NCI-H2227 (cell line): Measurements from ENCODE around the gene FBN2.
A peak's percentile ranks its signal among the peaks of the same experiment; 100 is the strongest.

Experiments
- DNase-seq: peaks from one replicate; lab custom pipeline; 2025; ENCODE audit not compliant: unreplicated experiment; lab: John Stamatoyannopoulos, UW

FBN2 gene

DNA sequence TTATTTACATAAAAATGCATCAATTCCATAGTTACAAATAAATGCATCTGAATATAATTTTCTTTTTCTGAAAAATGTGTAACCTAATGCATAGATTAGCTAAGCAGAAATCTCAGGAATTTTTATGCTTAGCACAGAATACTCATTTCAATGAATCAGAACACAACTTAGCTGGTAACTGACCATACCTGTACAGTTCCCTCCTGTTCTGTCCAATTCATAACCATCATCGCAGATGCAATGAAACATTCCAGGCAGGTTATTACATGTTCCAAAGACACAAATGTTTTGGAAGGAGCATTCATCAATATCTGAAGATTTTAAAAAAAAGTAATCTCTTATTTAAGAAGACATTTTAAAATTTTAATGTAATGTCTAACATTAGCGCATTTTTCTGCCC lies 219.4 kb downstream of the FBN2 start:
- no peak for DNase-seq

DNA sequence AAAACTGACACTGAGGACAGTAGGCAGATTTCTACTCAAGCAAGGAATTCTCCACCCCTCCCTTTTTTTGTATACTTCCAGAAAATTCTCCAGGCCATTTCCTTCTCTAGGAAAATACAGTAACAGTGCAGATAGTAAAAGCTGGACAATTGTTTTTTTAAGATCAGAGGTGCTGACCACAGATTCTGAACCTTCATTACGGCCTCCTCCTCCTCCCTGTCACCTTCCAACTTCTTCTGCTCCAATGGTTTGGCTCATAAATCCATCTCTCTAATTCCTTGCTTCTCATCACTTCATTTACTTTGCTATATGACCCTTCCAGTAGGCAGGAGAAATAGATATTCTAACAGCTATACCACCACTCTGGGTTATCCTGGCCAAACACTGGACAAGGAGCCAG lies 220.6 kb downstream of the FBN2 start:
- DNase-seq = no peak

DNA sequence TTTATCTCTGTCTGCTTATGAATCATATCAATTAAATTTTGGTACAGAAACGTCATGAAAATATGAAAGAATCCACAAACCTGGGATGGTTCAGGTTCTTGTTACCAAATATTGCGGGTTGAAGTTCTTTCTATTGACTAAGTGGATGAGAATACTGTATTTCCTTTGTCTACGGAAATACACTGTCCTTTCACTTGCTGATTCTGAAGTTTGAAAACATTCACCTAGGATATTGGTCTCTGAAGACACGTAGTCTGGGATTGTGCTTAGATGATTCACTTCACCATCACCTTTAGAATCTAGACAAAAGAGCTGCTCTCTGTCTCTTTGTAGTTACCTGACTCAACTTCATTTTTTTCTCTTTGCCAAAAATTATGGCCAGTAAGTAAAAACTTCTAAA lies 222.4 kb downstream of the FBN2 start:
- DNase-seq = no peak

DNA sequence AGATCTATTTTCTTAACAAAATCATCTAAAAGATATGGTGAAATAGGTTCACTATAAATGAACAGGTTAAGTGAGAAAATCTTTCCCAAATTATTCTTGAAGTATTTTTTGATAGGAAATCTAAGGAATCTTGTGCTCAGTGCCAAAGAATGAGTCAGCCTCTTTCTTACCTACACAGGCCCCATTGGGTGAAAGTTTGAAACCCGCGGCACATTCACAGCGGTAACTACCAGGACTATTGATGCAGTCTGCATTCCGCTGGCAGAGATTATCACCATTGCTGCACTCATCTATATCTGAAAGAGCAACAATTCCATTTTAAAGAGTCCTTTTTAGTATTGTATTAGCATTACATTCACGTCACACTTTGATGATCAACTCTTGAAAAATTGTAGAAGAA lies 232.7 kb downstream of the FBN2 start:
- DNase-seq = no peak

DNA sequence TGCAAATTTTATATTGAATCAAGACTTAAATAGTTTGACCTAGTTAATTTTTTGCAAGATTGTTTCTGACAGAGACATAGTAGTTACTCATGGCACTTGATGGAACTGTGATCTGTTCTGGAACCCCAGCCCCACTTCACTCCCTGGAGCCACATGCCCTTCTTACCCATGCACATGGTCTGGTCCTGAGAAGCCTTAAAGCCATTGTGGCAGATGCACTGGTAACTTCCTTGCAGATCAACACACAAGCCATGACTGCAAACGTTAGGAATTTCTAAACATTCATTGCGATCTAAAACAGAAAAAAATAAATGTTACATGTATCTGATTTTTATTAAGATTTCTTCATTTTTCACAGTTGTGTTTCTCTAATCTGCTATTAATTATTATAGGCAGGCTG lies 233.3 kb downstream of the FBN2 start:
- no peak for DNase-seq

DNA sequence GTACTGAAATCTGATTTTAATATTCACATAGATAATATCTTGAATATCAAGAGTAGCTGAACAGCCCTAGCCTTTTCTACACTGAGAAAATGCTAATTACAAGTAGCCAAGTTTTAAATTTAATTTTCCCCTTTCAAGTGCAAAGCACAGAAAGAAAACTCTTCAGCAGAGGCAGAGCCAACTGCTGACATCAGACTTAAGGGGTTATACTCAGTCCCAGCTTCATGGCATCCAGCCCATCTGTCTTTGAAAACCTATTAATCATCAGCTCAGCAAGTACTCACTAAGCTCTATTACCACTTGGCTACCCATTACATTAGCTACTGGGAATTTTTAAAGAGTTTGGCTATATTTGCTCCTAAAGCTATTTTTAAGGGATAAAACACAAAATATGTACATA lies 234.0 kb downstream of the FBN2 start:
- no peak for DNase-seq

DNA sequence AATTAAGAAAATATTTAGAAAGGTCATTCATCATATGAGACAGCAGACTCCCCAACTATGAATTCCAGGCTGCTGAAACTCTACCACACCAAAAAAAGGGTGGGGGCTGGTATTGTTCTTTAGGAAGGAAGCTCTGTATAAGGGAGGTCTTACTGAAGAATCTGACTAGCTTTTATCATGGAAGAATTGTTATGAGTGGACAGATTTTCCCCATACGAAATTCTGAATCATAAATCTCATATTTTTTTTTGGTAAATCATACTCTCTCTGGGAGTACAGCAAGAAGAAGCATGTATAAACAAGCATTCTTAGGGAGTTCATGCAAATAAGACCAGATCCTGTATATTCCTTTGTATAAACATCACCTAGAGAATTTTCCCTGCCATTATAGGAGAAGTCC lies 234.5 kb downstream of the FBN2 start:
- no peak for DNase-seq

DNA sequence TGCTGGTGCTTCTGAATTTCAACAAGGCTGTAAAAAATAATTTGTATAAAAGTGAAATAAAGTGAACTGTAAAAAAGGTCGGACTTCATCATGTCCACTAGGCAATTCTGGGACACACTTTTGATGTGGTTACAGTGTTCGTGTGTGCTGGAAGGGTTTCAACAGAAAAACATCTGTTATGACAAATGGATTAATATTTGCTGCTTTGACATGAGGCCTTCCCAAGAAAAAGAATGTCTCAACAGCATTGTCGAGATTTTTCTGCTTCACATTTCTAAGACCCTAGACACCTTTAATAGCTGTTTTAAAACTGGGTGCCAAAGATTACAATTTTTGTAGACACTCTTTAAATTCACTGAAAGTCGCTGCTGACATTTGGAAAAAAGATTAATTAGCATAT lies 237.9 kb downstream of the FBN2 start:
- DNase-seq = no peak

DNA sequence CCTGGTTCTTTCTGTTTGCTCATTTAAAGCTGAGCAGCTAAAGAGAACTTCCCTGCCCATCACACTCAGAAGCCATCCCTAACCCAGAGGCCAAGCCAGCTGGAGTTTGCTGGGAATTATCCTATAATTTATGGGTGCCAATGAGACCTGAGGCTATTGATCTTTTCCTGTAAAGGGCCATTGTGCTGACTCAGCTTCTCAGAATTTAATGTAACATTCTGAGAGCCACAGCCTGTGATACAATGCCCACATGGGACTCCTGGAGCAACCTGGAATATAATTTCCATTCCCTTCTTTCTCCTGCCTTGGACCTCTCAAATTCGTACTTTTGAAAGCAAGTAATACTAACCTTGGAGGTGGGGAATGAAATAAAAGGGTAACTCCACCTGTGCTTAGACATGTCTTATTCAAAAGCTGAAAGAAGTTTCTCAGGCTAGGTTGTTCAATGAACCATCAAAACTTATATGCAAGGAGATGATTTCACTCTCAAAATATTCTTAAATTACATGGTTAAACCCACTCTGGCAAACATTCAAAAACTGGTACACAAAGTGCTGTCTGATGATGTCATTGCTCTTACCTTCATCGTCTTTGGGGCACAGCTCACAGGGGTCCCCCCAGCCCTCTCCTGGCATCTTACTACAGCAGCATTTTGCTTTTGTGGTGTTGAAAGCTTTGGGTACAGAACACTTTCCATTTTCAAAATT lies 247.7 kb downstream of the FBN2 start:
- no peak for DNase-seq

DNA sequence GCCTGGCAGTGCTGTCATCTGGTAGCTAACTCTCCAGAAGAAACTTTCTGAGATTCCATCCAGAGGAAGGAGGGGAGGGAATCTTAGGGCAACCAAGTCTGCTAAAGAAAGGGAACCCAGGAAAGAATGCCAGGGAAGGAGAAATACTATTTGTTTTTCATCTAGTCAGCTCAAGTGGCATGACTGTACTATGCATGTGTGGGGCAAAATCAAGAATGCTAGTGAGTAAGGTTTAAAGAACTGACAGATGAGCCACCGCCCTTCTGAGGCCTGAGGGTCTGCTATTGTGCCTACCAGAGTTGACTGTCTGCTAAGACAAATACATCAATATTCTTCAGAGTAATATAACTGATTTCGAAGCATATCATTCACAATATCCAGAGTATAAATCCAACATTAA lies 250.3 kb downstream of the FBN2 start:
- DNase-seq = no peak

DNA sequence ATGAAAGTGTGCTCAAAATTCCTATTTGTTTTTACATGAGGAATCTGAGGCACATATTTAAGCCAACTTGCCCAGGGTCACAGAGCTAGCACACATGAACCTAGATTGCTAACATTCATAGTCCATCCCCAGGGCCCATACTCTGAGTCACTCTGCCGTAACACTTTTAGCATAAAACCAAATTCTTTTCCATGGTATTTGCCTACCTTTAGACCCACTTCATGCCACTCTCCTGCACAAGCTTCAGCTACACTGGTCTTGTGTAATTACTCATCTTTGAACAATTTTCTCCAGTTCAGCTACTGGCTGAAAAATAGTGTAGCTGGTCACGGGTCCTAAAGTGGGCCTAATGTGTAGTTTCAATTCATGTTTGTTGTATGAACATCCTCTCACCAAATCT lies 253.8 kb downstream of the FBN2 start:
- no peak for DNase-seq

DNA sequence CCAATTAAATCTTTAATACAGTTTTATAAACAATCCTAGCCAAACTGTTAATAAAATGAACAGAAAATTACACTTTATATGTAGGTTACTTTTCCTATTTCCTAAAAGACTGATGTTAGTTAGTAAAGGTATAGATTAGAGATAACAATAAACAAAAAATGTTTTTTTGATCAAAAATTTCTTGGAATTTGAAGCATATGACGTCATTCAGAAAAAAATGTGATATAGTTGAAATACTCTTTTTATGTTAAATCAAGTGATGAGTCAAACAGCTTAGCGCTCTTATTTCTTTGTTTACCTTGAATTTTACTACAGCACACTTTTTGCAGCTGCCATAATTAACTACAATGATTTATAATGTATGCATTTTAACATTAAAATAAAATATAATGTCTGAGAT lies 258.7 kb downstream of the FBN2 start:
- DNase-seq = no peak

DNA sequence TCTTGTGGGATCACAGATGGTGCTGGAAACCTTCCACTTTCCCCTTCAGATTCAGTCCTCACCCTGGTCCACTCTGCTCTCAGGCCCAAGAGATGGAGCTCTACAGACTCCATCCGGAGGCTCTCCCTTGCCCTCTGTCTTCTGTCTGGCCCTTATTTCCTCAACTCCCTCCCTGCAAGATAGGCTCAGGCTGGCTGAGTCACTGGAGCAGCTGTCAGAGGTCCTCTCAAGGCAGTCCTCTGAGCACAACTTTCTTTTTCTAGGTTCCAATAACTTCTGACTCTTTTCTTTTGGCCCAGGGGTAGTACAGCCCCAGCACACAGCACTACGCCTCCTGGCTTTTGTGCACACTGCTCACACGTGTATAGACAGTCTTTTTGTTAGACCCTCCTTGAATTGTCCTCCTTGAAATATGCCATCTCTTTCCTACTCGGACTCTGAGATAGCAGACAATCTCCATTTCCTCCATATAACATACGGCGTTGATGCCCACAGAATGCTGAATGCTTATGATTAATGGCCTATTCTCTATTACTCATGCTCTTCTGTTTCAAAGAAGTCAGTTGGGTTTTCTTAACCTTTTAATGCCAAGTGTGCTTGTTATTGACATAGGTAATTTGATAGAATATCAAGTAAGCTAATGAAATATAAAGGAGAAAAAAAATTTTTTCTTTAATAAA lies 261.4 kb downstream of the FBN2 start:
- no peak for DNase-seq

DNA sequence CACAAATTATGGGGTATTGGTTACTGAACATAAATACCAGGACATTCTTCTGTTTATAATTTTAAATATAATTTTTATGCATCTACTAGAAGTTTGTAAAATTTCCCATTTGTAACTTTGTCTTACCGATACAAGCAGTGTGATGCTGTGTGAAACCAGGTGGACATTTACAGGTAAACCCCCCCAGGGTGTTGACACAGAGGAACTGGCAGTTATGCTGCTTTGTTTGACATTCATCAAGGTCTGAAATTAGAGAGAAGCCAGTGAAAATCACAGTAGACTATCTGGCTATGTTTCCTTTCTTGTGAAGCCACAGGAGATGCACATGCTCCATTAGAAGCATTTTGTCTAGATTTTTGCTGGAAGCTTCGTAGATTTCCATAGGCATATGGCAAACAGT lies 263.6 kb downstream of the FBN2 start:
- DNase-seq = no peak

DNA sequence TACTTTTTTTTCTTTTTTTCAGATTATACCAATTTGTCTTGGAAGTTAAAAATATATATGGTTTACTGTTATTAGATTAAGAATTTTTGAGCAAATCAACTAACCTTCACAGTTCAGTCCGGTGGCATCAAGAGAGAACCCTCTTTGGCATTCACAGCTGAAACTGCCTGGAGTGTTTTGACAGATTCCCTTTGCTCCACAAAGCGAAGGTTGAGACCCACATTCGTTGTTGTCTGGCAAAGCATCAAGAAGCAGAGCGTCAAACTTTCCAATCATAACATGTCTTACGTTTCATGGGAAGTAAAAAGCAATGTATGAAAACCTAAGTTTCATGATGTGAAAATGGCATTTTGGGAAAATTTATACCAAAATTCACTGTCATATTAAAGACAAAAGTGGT lies 264.3 kb downstream of the FBN2 start:
- DNase-seq = no peak

DNA sequence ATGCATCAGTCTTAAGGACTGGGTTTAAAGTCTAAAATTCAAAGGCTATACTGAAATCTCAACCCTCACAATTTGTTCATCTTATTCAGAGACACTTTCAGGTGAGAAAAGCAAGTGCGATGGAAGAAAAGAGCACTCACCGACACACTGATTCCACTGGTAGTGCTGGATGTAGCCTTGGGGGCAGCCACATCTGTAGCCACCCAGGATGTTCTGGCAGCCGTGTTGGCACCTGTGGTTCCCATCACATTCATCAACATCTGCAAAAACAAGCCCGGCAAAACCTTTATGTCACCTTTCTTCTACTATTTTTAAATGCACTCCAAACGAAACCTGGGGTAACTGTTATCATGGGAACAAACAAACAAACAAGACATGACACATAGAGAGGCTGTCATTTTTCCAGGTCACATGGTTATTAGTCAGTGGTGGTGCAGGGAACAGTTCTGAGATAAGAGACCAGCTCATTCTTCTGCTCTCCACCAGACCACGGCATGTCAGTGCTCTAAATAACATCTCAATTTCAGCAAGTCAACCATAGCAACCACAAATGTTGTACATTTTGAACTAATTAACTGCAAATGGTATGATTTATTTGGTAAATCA lies 266.1 kb downstream of the FBN2 start:
- no peak for DNase-seq

DNA sequence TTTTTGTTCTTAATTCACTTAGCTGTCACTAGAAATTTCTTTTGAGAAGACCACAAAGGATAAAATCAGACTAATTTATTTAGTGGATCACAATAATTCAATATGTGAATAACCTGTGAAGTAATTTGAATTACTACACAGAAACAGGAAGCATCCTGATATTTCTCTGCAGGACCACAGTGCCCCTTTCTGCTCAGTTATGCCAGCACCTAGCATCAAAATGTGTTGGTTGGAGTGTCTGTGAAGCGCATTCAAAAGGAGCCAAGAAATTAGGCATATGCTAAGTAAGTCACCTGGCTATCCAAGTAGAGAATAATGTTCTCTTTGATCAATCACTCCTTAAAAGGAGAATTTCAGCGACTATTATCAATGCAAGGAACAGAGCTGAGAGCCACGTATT lies 267.0 kb downstream of the FBN2 start:
- no peak for DNase-seq

DNA sequence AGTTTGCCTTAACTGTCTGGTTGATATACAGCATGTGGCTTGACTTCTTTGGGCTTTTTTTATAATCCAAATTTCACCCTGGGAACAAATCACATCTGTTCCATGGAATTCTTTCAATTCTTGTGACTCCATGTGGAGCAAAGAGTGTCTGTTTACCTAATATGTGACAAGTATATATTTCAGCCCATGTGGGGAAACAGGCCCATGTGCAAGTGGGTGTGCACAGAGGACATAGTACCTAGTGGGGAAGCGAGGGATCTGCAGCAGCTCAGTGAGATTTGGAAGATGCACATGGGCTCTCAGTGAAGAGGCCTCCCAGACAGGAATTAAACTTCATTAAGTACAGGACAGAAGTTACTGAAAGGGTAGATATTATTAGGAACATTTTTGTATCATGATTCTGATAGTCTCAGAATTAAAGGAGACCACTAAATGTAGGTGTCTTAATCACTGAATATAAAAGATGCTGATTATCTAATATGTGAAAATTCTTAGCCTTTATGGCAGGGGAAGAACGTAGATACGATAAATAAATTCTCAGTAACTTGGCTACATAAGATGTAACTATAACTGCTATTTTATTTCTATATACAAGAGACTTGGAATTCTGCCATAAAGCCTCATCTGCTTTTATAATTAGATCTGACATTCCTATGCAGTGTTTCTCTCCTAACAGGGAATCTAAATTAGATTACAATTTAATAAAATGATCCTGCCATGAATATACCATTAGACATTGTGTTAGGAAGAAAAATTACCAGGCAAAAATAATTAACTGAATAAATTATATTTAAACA lies 273.3 kb downstream of the FBN2 start:
- DNase-seq = peak; percentile 27

DNA sequence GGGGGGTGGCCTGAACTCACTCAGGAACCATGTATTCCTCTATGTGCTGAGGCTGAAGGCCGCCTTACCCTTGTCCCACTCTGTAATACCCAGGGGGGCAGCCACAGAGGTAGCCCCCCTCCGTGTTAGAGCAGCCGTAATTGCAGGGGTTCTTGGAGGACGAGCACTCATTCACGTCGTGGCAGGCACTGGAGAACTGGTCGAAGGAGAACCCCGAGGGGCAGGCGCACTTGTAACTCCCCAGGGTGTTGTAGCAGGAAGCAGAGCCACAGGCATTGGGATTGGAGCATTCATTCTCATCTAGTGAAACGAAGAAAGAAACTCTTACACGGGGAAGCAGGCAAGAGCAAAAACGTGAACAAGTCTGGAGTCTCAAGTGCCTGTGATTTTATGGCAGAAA lies 274.7 kb downstream of the FBN2 start:
- no peak for DNase-seq

DNA sequence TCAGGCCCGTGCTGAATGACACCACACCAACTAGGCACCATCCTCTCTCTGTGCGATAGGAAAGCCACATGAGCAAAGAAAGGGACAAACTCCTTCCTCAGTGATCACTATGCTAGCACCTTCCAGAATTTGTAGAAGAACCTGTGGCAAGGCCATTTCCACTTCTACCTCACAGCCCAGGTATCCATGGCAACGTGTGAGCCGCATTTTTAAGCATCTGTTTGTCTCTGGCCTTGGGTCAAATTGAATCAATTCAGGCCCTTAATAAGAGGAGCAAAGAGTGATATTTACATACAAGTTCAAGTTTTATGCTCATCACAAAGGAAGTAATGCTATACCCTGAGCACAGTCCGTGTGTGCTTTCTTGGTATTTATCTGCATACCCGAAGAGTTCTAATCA lies 275.1 kb downstream of the FBN2 start:
- DNase-seq = no peak

DNA sequence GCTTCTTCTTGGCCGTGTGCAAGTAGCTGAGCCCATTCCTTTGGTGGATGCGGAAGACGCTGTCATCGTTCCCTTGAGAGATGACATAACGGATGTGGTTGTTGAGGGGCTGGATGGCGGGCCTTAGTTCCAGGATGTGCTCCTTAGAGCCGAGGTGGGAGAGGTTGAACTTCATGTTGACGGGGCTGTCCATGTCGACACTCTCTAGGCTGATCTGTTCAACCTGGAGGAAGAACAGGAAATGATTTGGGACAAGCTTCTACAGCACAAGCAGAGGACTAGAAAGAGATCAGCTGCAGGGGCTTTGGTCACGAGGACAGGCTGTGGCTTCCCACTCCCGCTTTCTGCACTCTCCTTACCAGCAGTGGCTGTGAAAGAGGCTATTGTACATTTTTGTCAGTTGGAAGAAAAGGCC lies 278.4 kb downstream of the FBN2 start:
- DNase-seq = no peak

DNA sequence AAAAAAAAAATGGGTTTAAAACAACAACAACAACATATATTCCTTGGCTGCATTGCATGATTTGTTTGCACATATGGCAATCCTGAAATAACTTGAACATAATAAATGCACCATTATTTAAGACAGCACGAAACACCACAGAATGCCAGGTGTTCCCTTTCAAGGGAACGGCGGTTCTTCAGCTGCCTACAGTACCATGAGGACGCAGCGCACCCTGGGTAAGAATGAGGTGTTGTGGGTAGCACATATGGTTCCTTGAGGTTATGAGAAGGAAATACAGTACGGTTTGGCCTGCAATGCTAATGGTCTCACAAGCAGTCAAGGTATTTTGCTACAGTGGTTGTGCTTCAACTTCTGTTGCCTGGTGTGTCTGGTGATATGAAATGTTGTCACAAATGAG lies 279.7 kb downstream of the FBN2 start:
- DNase-seq = no peak
